Measurements from ENCODE around the gene LPCAT4.

Gene LPCAT4

GRCh38 chr15:34336231-34336990 is 30.6 kb downstream of the LPCAT4 start:
- DNase-seq = peak; percentile 2

- no peak for DNase-seq
Observed at GRCh38 chr15:34335176-34336032, 31.6 kb downstream of the LPCAT4 start.

GRCh38 chr15:34334672-34335071 is 32.3 kb downstream of the LPCAT4 start:
- no peak for DNase-seq

GRCh38 chr15:34332553-34333120 is 34.4 kb downstream of the LPCAT4 start:
- DNase-seq = no peak

- DNase-seq = no peak
Observed at GRCh38 chr15:34331809-34332208, 35.2 kb downstream of the LPCAT4 start.

- no peak for DNase-seq
Observed at GRCh38 chr15:34330279-34330678, 36.7 kb downstream of the LPCAT4 start.

GRCh38 chr15:34329006-34329405 is 38.0 kb downstream of the LPCAT4 start:
- no peak for DNase-seq

- no peak for DNase-seq
Observed at GRCh38 chr15:34327906-34328305, 39.1 kb downstream of the LPCAT4 start.

- no peak for DNase-seq
Observed at GRCh38 chr15:34325368-34325767, 41.6 kb downstream of the LPCAT4 start.

- DNase-seq = no peak
Observed at GRCh38 chr15:34324933-34325332, 42.1 kb downstream of the LPCAT4 start.

- DNase-seq = no peak
Observed at GRCh38 chr15:34323217-34323616, 43.8 kb downstream of the LPCAT4 start.

GRCh38 chr15:34318277-34319079 is 48.5 kb downstream of the LPCAT4 start:
- DNase-seq = no peak

- no peak for DNase-seq
Observed at GRCh38 chr15:34314491-34315490, 52.2 kb downstream of the LPCAT4 start.

GRCh38 chr15:34311563-34311962 is 55.4 kb downstream of the LPCAT4 start:
- no peak for DNase-seq
